Measurements from ENCODE around the gene HTR3D. TPM values are rescaled to one million over a fixed set of nuclear protein-coding genes. Genes with fewer than 3 reads are reported as not detected.

HTR3D gene
- total RNA-seq, 2 experiments from 2014 or later, result not detected

DNA sequence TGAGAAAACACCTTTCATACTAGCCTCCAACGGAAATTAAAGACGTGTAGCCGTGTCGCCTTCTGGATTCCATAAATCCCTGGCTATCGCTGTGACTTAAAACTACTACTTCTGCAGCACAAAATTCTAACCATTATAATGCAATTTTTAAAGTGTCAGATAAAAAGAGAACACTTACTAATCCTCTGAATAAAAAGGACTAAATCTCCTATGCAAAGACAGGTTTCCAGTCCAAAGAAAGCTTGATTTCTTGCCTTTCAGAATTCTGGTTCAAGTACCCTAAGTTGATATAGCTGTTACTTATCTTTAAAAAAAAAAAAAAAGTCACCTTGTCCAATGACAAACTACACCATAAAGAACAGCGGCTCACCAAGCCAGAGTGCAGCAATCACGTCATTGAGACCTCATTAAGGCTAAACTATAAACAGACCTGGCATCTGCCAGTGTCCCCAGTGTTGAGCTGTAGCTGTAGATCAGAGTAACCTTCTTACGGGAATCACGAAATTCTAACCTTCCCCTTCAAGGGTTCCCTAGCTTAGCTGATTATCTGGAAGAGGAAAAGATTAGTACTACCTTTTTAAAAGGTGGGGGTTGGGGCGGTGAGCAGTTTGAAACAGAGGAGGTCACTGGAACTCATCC is 16.0 kb upstream of the HTR3D start:
- ATAC-seq (ENCODE audit: poor library complexity), result no peak
- intact Hi-C loops (cut with DNase I, micrococcal nuclease), result loop anchor here (2.0 to 10.0 kb wide), 7 partner anchors 121 to 1569 kb away; partner anchors contain the start of genes ABCF3 (in 1 of the 2), EIF2B5 (in 1 of the 2), PARL (in 1 of the 2) and PSMD2 (in 1 of the 2)
- TF ChIP-seq, protein P1, sequence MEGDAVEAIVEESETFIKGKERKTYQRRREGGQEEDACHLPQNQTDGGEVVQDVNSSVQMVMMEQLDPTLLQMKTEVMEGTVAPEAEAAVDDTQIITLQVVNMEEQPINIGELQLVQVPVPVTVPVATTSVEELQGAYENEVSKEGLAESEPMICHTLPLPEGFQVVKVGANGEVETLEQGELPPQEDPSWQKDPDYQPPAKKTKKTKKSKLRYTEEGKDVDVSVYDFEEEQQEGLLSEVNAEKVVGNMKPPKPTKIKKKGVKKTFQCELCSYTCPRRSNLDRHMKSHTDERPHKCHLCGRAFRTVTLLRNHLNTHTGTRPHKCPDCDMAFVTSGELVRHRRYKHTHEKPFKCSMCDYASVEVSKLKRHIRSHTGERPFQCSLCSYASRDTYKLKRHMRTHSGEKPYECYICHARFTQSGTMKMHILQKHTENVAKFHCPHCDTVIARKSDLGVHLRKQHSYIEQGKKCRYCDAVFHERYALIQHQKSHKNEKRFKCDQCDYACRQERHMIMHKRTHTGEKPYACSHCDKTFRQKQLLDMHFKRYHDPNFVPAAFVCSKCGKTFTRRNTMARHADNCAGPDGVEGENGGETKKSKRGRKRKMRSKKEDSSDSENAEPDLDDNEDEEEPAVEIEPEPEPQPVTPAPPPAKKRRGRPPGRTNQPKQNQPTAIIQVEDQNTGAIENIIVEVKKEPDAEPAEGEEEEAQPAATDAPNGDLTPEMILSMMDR (IDR thresholded peaks at IDR 0.05), result no peak

DNA sequence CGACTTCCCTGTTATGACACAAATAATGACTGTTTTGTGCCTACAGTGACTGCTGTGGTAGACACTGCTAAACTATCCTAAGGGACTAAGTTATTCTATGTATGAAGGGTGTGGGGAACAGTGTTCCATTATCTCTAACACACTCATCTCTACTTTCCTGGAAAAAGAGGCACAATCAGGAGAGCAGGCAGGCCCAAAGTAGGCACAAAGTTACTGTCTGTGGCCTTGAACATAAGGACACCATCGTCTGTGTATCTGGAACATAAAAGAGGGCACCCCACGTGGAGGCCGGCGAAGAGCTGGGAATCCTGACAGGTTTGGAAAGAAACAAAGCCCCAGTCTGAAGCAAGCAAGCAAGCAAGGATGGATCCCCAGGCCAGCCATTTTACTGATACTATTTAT is 15.4 kb upstream of the HTR3D start:
- POLR2A ChIA-PET, result no interaction called here

More for the DNA sequence above, 16.0 kb upstream of the HTR3D start:
- Mint-ChIP-seq H3K9me3 (no peaks in the 10 kb centered on the region), H3K4me1 (ENCODE audit: low read depth) (peaks cover 26% of the 10 kb centered on the region), H3K27ac (no peak overlapping the region), H3K4me3 (peak overlapping the region; percentile 87), H3K36me3 (ENCODE audit: low read depth) (peaks cover 29% of the 10 kb centered on the region), H3K27me3 (peaks cover under 1% of the 10 kb centered on the region)
- CTCF ChIA-PET, result interaction anchor here (1.7 kb wide), 1 partner anchor 131 kb away, joined by 7 read pairs; the partner anchor contains the start of gene PARL
- Histone ChIP-seq H3K9me3 (ENCODE audit: control insufficient read depth in 1 of 2, insufficient read depth in 1 of 2, low read length in 2 of 2) (no peaks in the 10 kb centered on the region), H3K4me3 (ENCODE audit: low read length) (no peak overlapping the region), H3K27me3 (ENCODE audit: control insufficient read depth in 1 of 2, insufficient read depth in 2 of 2, low read length in 2 of 2) (peaks cover 0 to 3% of the 10 kb centered on the region in 2 experiments), H3K27ac (ENCODE audit: low read depth in 1 of 2, low read length in 2 of 2) (no peak overlapping the region), H3K36me3 (ENCODE audit: insufficient read depth, low read length) (no peaks in the 10 kb centered on the region), H3K4me1 (ENCODE audit: insufficient read depth, low read length) (peaks cover 16% of the 10 kb centered on the region)
- DNase-seq, result no peak
- POLR2A ChIA-PET, result no interaction called here

More for the DNA sequence above, 15.4 kb upstream of the HTR3D start:
- ATAC-seq (ENCODE audit: poor library complexity) (no peak), DNase-seq (no peak)
- TF ChIP-seq, protein P1 (IDR thresholded peaks at IDR 0.05), result no peak
- H3K27ac Mint-ChIP-seq, result peak overlapping the region; percentile 61
- CTCF ChIA-PET, result interaction anchor here (2.0 kb wide), 1 partner anchor 132 kb away, joined by 6 read pairs; the partner anchor contains the start of gene PARL
- H3K9me3 ChIP-seq (ENCODE audit: control insufficient read depth in 1 of 2, insufficient read depth in 1 of 2, low read length in 2 of 2), result no peaks in the 10 kb centered on the region
- peaks cover 5% of the 10 kb centered on the region for H3K27me3 Mint-ChIP-seq
- H3K27me3 ChIP-seq (ENCODE audit: control insufficient read depth in 1 of 2, insufficient read depth in 2 of 2, low read length in 2 of 2), result peaks cover 0 to 3% of the 10 kb centered on the region in 2 experiments
- no peaks in the 10 kb centered on the region for H3K36me3 ChIP-seq (ENCODE audit: insufficient read depth, low read length)
- intact Hi-C loops (cut with DNase I, micrococcal nuclease), result loop anchor here (2.0 to 10.0 kb wide), 7 partner anchors 121 to 1569 kb away; partner anchors contain the start of genes ABCF3 (in 1 of the 2), EIF2B5 (in 1 of the 2), PARL (in 1 of the 2) and PSMD2 (in 1 of the 2)
- H3K27ac ChIP-seq (ENCODE audit: low read depth in 1 of 2, low read length in 2 of 2), result no peak overlapping the region
- H3K4me1 ChIP-seq (ENCODE audit: insufficient read depth, low read length), result peaks cover 16% of the 10 kb centered on the region
- peaks cover 26% of the 10 kb centered on the region for H3K4me1 Mint-ChIP-seq (ENCODE audit: low read depth)
- no peaks in the 10 kb centered on the region for H3K9me3 Mint-ChIP-seq
- no peak overlapping the region for H3K4me3 ChIP-seq (ENCODE audit: low read length)
- peaks cover 22% of the 10 kb centered on the region for H3K36me3 Mint-ChIP-seq (ENCODE audit: low read depth)
- H3K4me3 Mint-ChIP-seq, result peak overlapping the region; percentile 87
